ENCODE results near the gene FAM89B.
"Not testable (repeated sequence)": the region's sequence is repeated elsewhere in the genome, so short reads cannot be mapped to it uniquely, and the experiment has no call there.

Gene FAM89B

GRCh38 chr11:65572356-65573051 is at the start of gene FAM89B:
Gene FAM89B (plus strand): TSS chr11:65572538. CDS start chr11:65572670, 132 bp downstream.
- DNase-seq (ENCODE audit: low spot score): peak; percentile 78

GRCh38 chr11:65522718-65523630 is 49.4 kb upstream of the FAM89B start:
- not testable (repeated sequence) for DNase-seq (ENCODE audit: low spot score)

GRCh38 chr11:65523631-65523968 is 48.7 kb upstream of the FAM89B start:
- not testable (repeated sequence) for DNase-seq (ENCODE audit: low spot score)

GRCh38 chr11:65524014-65524740 is 48.2 kb upstream of the FAM89B start:
- DNase-seq (ENCODE audit: low spot score): no peak

- peak; percentile 54 for DNase-seq (ENCODE audit: low spot score)
Measured at GRCh38 chr11:65524741-65525545, 47.4 kb upstream of the FAM89B start, which contains the start of gene SCYL1. Gene SCYL1 (plus strand): TSS chr11:65525083. CDS start chr11:65525154, 71 bp downstream.

GRCh38 chr11:65525546-65526480 is 46.5 kb upstream of the FAM89B start:
- no peak for DNase-seq (ENCODE audit: low spot score)

GRCh38 chr11:65526744-65527143 is 45.6 kb upstream of the FAM89B start:
- no peak for DNase-seq (ENCODE audit: low spot score)

GRCh38 chr11:65528819-65529350 is 43.5 kb upstream of the FAM89B start:
- no peak for DNase-seq (ENCODE audit: low spot score)

- DNase-seq (ENCODE audit: low spot score): no peak
Measured at GRCh38 chr11:65529475-65530156, 42.7 kb upstream of the FAM89B start.

GRCh38 chr11:65530157-65530496 is 42.2 kb upstream of the FAM89B start:
- no peak for DNase-seq (ENCODE audit: low spot score)

- DNase-seq (ENCODE audit: low spot score): no peak
Measured at GRCh38 chr11:65532388-65533064, 39.8 kb upstream of the FAM89B start.

GRCh38 chr11:65535102-65535501 is 37.2 kb upstream of the FAM89B start:
- DNase-seq (ENCODE audit: low spot score): no peak

GRCh38 chr11:65536412-65537295 is 35.7 kb upstream of the FAM89B start:
- no peak for DNase-seq (ENCODE audit: low spot score)

GRCh38 chr11:65537296-65537597 is 35.1 kb upstream of the FAM89B start:
- DNase-seq (ENCODE audit: low spot score): no peak

- DNase-seq (ENCODE audit: low spot score): no peak
Measured at GRCh38 chr11:65537620-65538231, 34.6 kb upstream of the FAM89B start.

GRCh38 chr11:65538232-65538914 is 34.0 kb upstream of the FAM89B start:
- no peak for DNase-seq (ENCODE audit: low spot score)
